GM12801 (cell line): ENCODE measurements around the gene MTG2.

Experiments used
- TF ChIP-seq, protein P1 (sequence below): IDR thresholded peaks from one replicate; pipeline ENCODE4 v1.5.1; 2011; ENCODE audit warnings: control low read depth; ENCODE audit not compliant: insufficient read length; ENCODE audit errors: extremely low read depth

MTG2 gene

DNA sequence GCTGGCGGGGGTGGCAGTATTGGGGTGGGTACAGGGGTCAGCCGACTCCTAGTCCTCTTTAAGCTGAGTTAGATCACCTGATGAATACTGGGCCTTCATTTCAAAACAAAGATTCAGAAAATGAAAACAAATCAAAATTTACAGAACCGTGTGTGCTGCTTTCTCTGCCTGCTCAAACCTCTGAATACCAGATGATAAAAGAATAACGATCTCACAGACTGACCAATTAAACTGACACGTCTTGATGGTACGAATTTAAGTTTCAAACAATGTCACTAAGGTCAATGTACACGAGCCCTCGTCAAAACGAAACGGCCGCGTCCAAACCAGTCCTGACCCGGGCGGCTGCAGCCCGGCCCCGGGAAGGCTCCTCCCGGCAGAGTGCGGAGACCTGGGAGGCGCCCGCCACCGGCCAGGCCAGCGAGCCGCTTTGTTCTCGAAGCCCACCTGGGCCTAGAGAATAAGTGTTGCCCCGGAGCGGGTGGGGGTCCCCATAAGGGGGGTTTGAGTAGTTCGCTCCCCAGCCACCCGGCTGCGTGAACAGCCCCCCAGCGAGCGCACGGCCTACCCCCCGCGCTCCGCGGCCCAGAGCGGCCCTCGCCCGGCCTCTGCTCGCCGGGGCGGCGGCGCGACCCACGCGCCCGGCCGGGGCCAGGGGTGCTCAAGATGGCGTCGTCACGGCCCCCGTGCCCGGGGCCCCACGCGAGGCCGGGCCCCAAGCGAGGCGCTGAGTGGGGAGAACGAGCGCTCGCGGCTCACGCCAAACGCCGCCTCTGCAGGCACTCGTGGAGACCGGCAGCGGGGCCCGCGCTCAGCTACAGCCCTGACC, 40.4 kb upstream of the MTG2 start:
- TF ChIP-seq, protein P1, sequence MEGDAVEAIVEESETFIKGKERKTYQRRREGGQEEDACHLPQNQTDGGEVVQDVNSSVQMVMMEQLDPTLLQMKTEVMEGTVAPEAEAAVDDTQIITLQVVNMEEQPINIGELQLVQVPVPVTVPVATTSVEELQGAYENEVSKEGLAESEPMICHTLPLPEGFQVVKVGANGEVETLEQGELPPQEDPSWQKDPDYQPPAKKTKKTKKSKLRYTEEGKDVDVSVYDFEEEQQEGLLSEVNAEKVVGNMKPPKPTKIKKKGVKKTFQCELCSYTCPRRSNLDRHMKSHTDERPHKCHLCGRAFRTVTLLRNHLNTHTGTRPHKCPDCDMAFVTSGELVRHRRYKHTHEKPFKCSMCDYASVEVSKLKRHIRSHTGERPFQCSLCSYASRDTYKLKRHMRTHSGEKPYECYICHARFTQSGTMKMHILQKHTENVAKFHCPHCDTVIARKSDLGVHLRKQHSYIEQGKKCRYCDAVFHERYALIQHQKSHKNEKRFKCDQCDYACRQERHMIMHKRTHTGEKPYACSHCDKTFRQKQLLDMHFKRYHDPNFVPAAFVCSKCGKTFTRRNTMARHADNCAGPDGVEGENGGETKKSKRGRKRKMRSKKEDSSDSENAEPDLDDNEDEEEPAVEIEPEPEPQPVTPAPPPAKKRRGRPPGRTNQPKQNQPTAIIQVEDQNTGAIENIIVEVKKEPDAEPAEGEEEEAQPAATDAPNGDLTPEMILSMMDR, result no peak

DNA sequence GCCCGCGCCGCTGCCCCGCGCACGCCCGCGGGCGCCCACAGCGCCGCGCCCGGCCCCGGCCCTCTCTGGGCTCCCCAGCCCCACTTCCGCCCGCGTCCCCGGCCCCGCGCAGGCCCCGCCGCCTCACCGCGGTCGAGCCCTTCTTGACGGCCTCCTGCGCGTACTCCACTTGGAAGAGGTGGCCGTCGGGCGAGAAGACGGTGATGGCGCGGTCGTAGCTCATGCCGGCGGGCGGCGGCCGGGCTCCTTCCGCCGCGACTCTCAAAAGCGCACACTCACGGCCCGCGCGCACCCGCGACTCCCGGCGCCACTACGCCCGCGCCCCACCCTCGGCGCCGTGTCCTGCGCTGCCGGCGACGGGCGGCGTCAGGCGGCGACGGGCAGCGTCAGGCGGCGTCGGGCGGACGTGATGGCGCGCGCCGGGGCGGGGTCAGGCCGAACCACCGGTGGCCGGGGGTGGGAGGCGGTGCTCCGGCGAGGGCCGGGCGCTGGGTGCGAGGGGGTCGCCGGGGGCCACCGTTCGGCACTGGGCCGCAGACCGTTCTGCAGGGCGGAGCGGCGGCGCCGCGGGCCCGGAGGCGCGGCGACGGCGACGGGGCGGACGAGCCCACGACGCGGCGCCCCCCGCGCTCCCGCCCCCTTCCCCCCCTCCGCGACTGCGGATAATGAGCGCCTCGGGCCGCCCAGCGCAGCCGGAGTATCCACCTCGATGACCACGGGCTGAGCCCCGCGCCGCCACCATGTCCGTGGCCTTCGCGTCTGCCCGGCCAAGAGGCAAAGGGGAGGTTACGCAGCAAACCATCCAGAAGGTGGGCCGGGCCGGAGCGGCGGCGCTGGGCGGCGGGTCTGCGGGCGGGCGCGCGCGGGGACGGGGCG, 39.5 kb upstream of the MTG2 start, which contains the start of the genes PSMA7 and SS18L1:
Gene PSMA7 (minus strand): TSS at position 314 of the 876 bp plus-strand sequence. CDS start 91 bp downstream, at position 223.
Gene SS18L1 (plus strand): TSS at position 689 of the 876 bp plus-strand sequence. CDS start 52 bp downstream, at position 741.
- TF ChIP-seq, protein P1, result no peak

DNA sequence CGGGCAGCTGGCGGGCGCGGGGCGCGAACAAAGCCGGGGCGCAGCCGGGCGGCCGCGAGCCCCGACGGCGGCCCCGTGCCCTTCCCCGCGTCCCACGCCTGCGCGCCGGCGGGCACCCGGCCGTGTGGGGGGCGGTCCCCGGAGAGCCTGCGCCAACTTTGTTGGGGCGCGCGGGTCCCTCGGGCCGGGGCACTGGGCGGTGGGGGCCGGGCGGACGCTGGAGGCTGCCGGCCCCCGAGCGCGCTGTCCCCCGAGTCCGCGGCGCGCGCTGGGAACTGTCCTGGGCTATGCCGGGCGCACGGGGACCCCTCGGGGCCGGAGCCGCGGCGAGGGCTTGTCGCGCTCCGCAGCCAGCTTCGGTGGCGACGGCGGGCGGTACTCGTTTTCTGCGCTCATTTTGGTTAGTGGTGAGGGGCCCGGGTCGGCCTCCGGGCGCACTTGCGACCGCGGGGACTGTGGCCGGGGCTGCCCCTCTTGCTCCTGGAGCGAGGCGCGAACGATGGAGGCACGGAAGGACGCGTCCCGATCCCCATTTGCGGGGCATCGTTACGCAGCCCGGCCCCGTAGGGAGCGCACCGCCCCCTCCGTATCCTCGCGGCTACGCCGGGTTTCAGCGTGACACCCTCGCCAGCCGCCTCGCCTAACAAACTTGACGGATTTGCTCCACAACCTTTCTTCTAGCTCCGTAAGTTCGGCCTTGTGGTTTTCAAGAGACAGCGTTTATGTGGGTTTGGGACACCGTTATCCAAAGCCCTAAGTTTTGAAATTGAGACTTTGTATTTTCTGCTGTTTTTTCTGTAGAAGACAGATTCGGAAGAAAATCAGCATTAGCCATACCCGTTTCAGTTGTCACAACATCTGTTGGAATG, 38.6 kb upstream of the MTG2 start:
- TF ChIP-seq, protein P1, result no peak

DNA sequence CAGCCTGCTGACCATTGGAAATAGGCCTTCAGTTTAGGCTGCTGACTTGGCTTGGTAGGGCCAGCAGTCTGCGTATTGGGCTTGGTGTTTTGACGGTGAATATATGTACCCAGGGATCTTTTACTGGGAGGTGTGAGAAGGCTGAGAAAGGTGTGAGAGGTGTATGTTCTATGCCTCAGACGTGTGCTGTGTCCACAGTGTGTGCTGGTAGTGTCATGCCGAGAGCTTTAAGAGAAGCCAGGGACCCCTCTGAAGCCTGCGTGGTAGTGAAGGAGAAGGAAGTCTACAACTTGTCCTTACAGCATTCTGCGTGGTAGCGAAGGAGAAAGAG, 37.2 kb upstream of the MTG2 start:
- TF ChIP-seq, protein P1, result no peak

DNA sequence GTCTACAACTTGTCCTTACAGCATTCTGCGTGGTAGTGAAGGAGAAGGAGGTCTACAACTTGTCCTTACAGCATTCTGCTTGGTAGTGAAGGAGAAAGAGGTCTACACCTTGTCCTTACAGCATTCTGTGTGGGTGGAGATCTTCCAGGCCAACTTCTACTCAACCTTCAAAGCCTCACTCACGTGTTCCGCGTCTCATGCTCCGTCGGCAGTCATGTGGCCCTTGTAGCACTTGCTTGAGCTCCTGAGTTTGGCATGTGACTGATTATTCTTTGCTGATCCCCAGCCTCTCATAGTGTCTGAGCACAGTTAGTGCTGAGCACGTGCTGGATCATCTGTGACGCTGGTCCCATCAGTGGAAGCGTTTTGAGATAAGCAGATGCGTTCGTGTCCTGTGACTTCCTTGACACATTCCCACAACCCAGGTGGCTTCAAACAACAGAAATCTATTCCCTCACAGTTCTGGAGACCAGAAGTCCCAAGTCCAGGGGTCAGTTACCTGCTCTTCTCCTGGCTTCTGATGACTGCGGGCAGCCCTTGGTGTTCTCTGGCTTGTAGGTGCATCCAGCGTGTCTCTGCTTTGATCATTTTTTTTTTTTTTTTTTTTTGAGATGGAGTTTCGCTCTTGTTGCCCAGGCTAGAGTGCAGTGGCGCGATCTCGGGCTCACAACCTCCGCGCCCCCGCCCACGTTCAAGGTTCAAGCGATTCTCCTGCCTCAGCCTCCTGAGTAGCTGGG, 36.6 kb upstream of the MTG2 start:
- TF ChIP-seq, protein P1, result no peak

DNA sequence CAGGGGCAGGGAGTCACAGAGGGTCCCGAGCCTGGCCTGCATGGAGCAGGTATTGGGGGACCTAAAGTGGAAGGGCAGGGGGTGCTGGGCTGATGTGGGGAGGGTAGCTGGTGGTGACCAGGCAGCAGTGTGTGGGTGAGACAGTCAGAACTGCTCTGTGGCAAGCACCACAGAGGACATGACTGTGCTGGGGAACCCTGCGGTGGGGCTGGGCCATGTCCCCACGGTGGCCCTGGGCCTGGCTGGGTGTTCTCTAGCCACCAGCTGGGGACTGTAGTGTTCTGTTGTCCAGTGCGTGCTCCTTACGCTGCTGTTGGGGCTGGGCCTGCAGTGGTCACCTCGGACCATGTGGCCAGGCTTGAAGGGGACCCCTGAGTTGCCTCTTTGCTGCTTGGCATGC, 35.7 kb upstream of the MTG2 start:
- TF ChIP-seq, protein P1, result no peak
